Motor neuron (in vitro differentiated cells): ENCODE measurements around the gene CPLANE2. TPM values are rescaled to one million over a fixed set of nuclear protein-coding genes. Genes with fewer than 3 reads are reported as not detected.
"Not testable (repeated sequence)": the region's sequence is repeated elsewhere in the genome, so short reads cannot be mapped to it uniquely, and the experiment has no call there.

Experiments
- ATAC-seq, 8 experiments: fragments of 200-7000 bp; cut with Tn5 transposase; replicated peaks in 6 of 8; 2 replicates each; pipeline ENCODE4 v1.8.0; 2021; ENCODE audit warnings: mild to moderate bottlenecking in 8 of 8, moderate library complexity in 8 of 8
- H3K27ac ChIP-seq, 2 donors: fragments of 250-450 bp; sonication (Bioruptor Pico); 2 replicates each; pipeline ENCODE4 v1.9.0; 2021; ENCODE audit warnings: antibody characterized with exemption in 2 of 2, mild to moderate bottlenecking in 2 of 2, moderate library complexity in 1 of 2
- H3K4me1 ChIP-seq, 2 donors: fragments of 250-450 bp; sonication (Bioruptor Pico); replicated peaks in 1 of 2; 2 replicates each; pipeline ENCODE4 v1.6.1; 2021; ENCODE audit warnings: antibody characterized with exemption in 2 of 2, mild to moderate bottlenecking in 2 of 2, moderate library complexity in 1 of 2
- H3K4me3 ChIP-seq, 5 donors: fragments of 250-450 bp; sonication (Bioruptor Pico); 2 replicates each; pipeline ENCODE4 v1.9.0; 2021; ENCODE audit warnings: antibody characterized with exemption in 5 of 5, mild to moderate bottlenecking in 5 of 5, moderate library complexity in 4 of 5
- WGBS, 10 experiments: fragments of 450-650 bp; shearing (Covaris generic); methylation state at CpG; one replicate each; pipeline ENCODE4 v1.0.0; 2022; 5-methylcytosine and 5-hydroxymethylcytosine counted together
- in situ Hi-C, 9 experiments: fragments of 400-800 bp; cut with MboI; loops; one replicate each; pipeline ENCODE4 v1.15.0; 2021; ENCODE audit warnings: low sequenced_read_pairs in 9 of 9, low pct_unique_long_range_greater_than_20kb in 2 of 9; ENCODE audit not compliant: unreplicated experiment in 9 of 9
- total RNA-seq, 8 experiments: library from RNA; unstranded; fragments of 300-600 nt; gene quantifications; 2 replicates each; pipeline versions ENCODE4 v1.2.3 to v1.2.4, GENCODE V29; 2022

Gene CPLANE2
- total RNA-seq, 8 experiments from 2014 or later, result 5.0 to 14.4 (median 10.1) TPM

- Histone ChIP-seq H3K4me3 (no peak overlapping the region), H3K27ac (no peak overlapping the region), H3K4me1 (peaks cover 7% of the 10 kb centered on the region in 2 donors)
- WGBS, 10 experiments, result 20 to 93% (median 81%) methylated on average over 1 to 6 of the region's 6 CpGs; no CpG with 5 or more reads in 2 of the 10 experiments
- ATAC-seq, result no peak
- in situ Hi-C loops, result no loop called here
Observed at GRCh38 chr1:16218674-16219071, 18.3 kb downstream of the CPLANE2 start.

- ATAC-seq, result peak in 1 of 8 experiments; percentile 7
- in situ Hi-C loops, result no loop called here
- 60 to 100% (median 90%) methylated on average over 1 to 11 of the region's 12 CpGs; no CpG with 5 or more reads in 5 of the 10 experiments for WGBS, 10 experiments
- H3K27ac ChIP-seq, result no peak overlapping the region
- peaks cover 7% of the 10 kb centered on the region in 2 donors for H3K4me1 ChIP-seq
- H3K4me3 ChIP-seq, result no peak overlapping the region
Observed at GRCh38 chr1:16218014-16218673, 18.8 kb downstream of the CPLANE2 start.

DNA sequence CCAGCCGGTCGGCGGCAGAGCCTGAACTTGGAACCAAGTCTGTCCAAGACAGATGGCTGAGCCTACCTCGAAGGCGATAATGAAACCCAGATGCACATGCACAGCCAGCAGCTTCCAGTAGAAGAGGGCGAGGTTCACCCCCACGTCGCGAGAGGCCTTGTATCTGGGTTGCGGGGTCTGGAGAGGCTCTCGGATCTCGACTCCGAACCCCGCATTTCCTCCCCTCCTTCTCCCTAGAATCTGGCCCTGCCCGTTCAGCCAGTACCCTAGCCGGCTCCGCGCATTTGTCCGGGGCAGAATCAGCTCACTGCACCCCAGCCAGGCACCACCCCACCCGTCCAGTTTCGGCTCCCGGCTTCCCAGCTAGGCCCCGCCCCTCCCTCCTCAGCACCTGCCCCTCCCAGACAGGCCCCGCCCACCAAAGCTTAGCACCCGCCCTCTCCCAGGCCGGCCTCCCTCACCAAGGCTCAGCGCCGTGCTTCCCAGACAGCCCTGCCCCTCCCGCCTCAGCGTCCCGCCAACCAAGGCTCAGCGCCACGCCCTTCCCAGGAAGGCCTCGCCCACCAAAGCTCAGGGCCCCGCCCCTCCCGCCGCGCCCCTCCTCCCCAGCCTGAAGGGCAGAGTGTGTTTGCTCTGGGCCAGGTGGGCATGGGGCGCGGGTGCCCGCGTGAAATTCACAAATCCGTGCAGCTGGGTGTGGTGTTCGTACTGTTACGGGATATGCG is 19.8 kb downstream of the CPLANE2 start:
- ATAC-seq, result peak; percentile 88 to 96 (median 91)
- WGBS, 10 experiments, result 0 to 40% (median 3%) methylated on average over 1 to 23 of the region's 46 CpGs; no CpG with 5 or more reads in 1 of the 10 experiments
- peaks cover 12 to 13% of the 10 kb centered on the region in 2 donors for H3K4me1 ChIP-seq
- H3K4me3 ChIP-seq, result peak overlapping the region; percentile 7 to 32 (median 26)
- in situ Hi-C loops, result no loop called here
- no peak overlapping the region for H3K27ac ChIP-seq

- Histone ChIP-seq H3K4me1 (peaks cover 13 to 15% of the 10 kb centered on the region in 2 donors), H3K4me3 (peak overlapping the region; percentile 14 to 29 (median 26)), H3K27ac (no peak overlapping the region)
- in situ Hi-C loops, result no loop called here
- ATAC-seq, result peak; percentile 21 to 75 (median 59)
- 2 to 33% (median 14%) methylated on average over 1 to 26 of the region's 33 CpGs; no CpG with 5 or more reads in 2 of the 10 experiments for WGBS, 10 experiments
Observed at GRCh38 chr1:16215882-16216753, 20.9 kb downstream of the CPLANE2 start.

DNA sequence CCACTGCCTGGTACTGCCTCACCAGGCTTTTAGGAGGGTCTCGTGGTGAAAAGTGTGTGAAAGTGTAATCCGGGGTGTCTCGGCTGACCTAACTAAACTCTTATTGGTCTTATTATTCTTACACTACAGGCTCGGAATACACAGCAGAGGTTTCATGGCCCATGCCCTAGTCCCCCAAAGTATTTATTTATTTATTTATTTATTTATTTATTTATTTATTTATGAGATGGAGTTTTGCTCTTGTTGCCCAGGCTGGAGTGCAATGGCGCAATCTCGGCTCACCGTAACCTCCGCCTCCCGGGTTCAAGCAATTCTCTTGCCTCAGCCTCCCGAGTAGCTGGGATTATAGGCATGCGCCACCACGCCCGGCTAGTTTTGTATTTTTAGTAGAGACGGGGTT is 21.7 kb downstream of the CPLANE2 start:
- ATAC-seq, in situ Hi-C loops, H3K27ac ChIP-seq, H3K4me3 ChIP-seq: not testable (repeated sequence)
- WGBS, 10 experiments, result 40 to 100% (median 95%) methylated on average over 1 to 14 of the region's 14 CpGs; no CpG with 5 or more reads in 4 of the 10 experiments
- H3K4me1 ChIP-seq, result peaks cover 13 to 15% of the 10 kb centered on the region in 2 donors

DNA sequence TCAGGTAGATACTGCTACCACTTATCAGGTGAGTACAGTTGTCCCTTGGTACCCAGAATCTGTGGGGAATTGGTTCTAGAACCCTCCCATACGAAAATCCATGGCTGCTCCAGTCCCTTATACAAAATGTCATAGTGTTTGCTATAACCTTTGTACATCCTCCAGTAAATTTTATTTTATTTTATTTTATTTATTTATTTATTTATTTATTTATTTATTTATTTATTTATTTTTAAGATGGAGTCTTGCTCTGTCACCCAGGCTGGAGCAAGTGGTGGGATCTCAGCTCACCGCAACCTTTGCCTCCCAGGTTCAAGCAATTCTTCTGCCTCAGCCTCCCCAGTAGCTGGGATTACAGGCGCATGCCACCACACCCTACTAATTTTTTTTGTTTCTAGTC is 23.4 kb downstream of the CPLANE2 start:
- ATAC-seq, H3K27ac ChIP-seq, H3K4me3 ChIP-seq, in situ Hi-C loops: not testable (repeated sequence)
- 67 to 93% (median 77%) methylated on average over 2 to 3 of the region's 3 CpGs; no CpG with 5 or more reads in 1 of the 10 experiments for WGBS, 10 experiments
- peaks cover 13 to 20% of the 10 kb centered on the region in 2 donors for H3K4me1 ChIP-seq

- in situ Hi-C loops, result no loop called here
- WGBS, 10 experiments, result 40 to 81% (median 76%) methylated on average over 2 to 3 of the region's 3 CpGs; no CpG with 5 or more reads in 5 of the 10 experiments
- Histone ChIP-seq H3K27ac (no peak overlapping the region), H3K4me1 (peaks cover 13 to 20% of the 10 kb centered on the region in 2 donors), H3K4me3 (no peak overlapping the region)
- no peak for ATAC-seq
Observed at GRCh38 chr1:16213013-16213412, 24.0 kb downstream of the CPLANE2 start.

- Histone ChIP-seq H3K27ac (no peak within 1 kb of the TSS), H3K4me1 (peaks cover 13 to 23% of the 10 kb centered on the region in 2 donors), H3K4me3 (no peak within 1 kb of the TSS)
- in situ Hi-C loops, result no loop called here
- ATAC-seq, result no peak
- WGBS, 10 experiments, result 50 to 68% (median 55%) methylated on average over 3 to 10 of the region's 14 CpGs; no CpG with 5 or more reads in 7 of the 10 experiments
Observed at GRCh38 chr1:16212251-16212961, 24.6 kb downstream of the CPLANE2 start, which contains the start of gene ARHGEF19. Gene ARHGEF19 (minus strand): TSS chr1:16212652. CDS start chr1:16209054, 3,598 bp downstream.

DNA sequence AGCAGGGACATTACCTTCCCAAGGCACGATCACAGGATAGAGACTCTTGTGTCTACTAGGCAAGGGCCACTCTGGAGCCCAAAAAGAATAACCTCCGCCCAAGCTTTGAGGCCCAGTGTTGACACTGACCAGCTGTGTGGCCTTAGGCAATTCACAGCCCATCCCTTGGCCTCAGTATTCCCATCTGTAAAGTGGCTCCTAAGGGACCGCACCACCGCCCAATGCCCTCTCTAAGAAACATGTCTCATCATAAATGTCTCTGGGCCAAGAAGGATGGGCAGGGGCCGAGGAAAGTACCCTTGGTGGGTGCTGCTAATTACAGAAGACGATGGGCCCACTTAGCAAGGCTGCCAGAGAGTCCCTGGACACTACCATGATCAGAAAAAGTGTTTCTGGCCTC is 25.2 kb downstream of the CPLANE2 start:
- WGBS, 10 experiments, result 67 to 100% (median 93%) methylated on average over 1 to 6 of the region's 6 CpGs; no CpG with 5 or more reads in 3 of the 10 experiments

GRCh38 chr1:16210581-16210980 is 26.4 kb downstream of the CPLANE2 start:
- H3K4me1 ChIP-seq, result peaks cover 10 to 24% of the 10 kb centered on the region in 2 donors
- no peak overlapping the region for H3K4me3 ChIP-seq
- 17 to 100% (median 84%) methylated on average over 1 to 4 of the region's 4 CpGs; no CpG with 5 or more reads in 1 of the 10 experiments for WGBS, 10 experiments
- no peak overlapping the region for H3K27ac ChIP-seq
- in situ Hi-C loops, result no loop called here
- ATAC-seq, result no peak

More for the DNA sequence above, 25.2 kb downstream of the CPLANE2 start:
- peaks cover 13 to 23% of the 10 kb centered on the region in 2 donors for H3K4me1 ChIP-seq
- in situ Hi-C loops, result no loop called here
- no peak for ATAC-seq
- no peak overlapping the region for H3K4me3 ChIP-seq
- no peak overlapping the region for H3K27ac ChIP-seq

- Histone ChIP-seq H3K4me1 (peaks cover 14 to 29% of the 10 kb centered on the region in 2 donors), H3K4me3 (no peak overlapping the region), H3K27ac (no peak overlapping the region)
- in situ Hi-C loops, result no loop called here
- WGBS, 10 experiments, result 35 to 100% (median 63%) methylated on average over 1 to 5 of the region's 11 CpGs; no CpG with 5 or more reads in 6 of the 10 experiments
- no peak for ATAC-seq
Observed at GRCh38 chr1:16209847-16210407, 27.1 kb downstream of the CPLANE2 start.
